Putamen (tissue), 1 donor: ENCODE data around the gene TMPRSS13.

Experiments used
- DNase-seq: peaks from one replicate; pipeline ENCODE4 v3.0.0-alpha.2; 2016; ENCODE audit warnings: low spot score

TMPRSS13 gene

DNA sequence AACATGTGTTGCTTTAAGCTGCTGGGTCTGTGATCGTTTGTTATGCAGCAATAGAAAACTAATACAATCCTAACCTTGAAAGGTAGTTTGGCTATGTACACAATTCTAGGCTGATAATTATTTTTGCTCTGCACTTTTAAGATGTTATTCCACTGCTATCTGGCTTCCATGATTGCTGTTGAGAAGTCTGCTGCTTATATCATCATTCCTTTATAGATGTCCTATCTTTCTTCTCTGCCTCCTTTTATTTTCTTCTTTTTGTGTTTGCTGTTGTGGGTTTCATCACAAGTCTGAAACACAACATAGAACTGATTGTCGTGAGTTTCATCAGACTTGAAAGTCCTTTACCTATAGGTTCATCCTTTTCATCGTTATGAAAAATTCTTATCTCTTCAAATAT is 76.9 kb downstream of the TMPRSS13 start:
- DNase-seq: no peak

DNA sequence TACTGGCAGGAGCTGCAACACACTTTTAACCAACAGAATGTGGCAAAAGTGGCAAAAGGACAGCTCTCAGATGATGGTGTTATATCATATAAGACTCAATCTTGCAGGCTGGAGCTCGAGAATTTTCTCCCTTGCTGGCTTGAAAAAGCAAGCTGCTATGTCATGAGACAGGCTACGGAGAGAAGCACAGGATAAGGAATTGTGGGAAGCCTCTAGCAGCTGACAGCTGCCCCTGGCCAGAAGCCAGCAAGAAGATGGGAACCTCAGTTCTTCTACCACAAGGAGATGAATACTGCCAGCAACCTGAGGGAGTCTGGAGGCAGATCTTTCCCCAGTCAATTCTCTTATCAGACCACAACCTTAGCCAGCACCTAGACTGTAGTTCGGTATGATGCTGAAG is 77.3 kb downstream of the TMPRSS13 start:
- no peak for DNase-seq

DNA sequence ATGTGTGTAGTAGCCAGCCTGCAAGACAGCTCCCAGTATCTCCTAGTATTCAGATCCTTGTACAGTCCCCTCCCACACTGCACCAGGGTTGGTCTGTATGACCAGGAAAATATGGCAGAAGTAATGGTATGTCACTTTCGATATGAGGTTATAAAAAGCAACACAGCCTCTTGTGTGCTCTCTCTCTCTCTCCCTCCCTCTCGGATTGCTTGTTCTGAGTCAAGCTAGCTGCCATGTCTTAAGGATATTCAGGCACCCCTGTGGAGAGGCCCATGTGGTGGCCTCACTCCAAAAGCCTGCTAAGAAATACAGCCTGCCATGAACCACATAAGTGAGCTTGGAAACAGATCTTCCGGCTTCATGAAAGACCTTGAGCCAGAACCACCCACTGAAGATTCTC is 78.1 kb downstream of the TMPRSS13 start:
- no peak for DNase-seq
